ENCODE measurements around the gene GNAQ.
"Not testable (repeated sequence)": the region's sequence is repeated elsewhere in the genome, so short reads cannot be mapped to it uniquely, and the experiment has no call there.

GNAQ gene

DNA sequence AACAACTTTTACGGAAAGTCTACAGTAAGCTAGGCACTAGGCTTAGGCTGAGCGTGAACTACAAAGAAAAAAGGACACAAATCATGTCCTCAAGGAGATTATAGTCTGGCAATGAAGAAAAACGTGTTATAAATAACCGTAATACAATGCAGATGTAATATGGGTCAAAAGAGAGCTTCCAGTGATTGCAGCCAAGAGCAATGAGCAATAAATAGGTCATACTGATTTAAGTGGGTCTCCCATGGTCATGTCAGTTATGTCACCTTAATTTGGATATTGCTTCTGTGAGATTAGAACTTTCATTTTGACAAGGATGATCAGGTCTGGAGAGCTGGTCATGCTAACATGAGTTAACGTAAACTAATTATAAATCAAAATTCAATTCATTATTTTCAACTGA lies 224.9 kb downstream of the GNAQ start:
- DNase-seq: no peak

GRCh38 chr9:77805810-77806209 lies 225.8 kb downstream of the GNAQ start:
- DNase-seq: no peak

DNA sequence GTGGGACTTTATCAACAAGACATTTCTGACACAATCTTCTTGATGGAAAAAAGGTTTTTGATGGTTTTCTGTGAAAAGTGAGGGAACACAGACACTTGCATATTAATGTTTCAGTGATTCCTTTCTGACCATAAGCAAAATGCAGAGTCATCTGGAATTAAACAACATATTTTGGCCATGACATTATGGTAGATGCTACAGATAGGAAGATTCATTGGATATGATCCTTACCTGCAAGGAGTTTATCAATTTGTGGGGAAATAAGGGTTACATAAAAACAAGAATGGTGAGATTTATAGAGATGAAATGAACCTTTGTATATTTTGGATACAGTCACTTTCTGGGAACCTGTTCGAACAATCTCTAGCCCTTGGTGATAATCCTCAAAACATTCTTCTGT lies 228.2 kb downstream of the GNAQ start:
- no peak for DNase-seq

GRCh38 chr9:77802515-77803293 lies 228.9 kb downstream of the GNAQ start:
- DNase-seq: no peak

GRCh38 chr9:77802064-77802463 lies 229.5 kb downstream of the GNAQ start:
- no peak for DNase-seq

- no peak for DNase-seq
These were observed 230.6 kb downstream of the GNAQ start for GRCh38 chr9:77800924-77801551.

- DNase-seq: no peak
These were observed 233.5 kb downstream of the GNAQ start for GRCh38 chr9:77798140-77798539.

- no peak for DNase-seq
These were observed 236.6 kb downstream of the GNAQ start for GRCh38 chr9:77794985-77795384.

DNA sequence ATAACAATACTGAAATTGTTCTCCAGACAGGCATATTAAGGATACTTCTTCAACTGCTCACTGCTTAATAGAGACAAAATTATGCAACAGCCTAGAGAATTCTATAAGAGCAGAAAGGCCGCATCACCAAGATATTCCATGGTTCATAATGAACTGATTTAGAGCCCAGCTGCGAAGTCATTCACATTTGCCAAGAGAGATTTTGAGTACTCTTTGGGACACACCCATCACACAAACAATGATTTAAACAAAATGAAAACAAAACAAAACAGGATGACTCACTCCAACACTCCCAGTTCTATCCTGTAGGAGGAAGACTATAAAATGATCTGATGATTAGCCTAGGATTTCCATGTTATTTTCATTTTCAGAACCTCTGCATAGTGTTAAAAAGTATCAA lies 237.8 kb downstream of the GNAQ start:
- DNase-seq: no peak

- no peak for DNase-seq
These were observed 241.7 kb downstream of the GNAQ start for GRCh38 chr9:77789891-77790290.

DNA sequence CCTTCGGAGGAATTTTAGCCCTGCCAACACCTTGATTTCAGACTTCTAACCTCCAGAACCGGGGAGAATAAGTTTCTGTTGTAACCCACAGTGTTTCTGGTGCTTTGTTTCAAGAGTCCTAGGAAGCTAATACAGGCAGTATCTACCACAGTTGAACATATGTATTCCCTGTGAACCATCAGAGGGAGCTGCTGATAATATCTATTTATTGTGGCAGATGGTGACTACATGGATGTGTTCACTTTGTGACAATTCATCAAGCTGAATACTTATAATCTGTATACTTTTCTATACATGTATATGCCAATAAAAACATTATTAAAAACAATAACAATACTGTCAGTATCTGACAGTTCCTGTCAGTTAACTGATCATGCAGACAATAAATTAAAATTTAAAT lies 246.3 kb downstream of the GNAQ start:
- no peak for DNase-seq

GRCh38 chr9:77783518-77783917 lies 248.1 kb downstream of the GNAQ start:
- no peak for DNase-seq

DNA sequence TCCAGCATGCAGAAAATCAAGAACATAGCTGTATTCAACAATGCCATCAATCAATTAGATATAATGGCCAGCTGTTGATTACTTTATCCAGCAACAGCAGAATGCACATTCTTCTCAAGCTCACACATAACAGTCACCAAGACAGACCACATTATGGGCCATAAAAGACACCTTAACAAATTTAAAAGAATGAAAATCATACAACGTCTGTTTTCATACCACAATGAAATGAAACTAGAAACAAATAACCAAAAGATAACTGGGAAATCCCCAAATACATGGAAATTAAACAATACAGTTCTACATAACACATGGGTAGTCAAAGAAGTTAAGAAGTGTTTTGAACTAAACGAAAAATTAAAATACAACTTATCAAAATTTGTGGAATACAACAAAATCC lies 252.6 kb downstream of the GNAQ start:
- DNase-seq: no peak

DNA sequence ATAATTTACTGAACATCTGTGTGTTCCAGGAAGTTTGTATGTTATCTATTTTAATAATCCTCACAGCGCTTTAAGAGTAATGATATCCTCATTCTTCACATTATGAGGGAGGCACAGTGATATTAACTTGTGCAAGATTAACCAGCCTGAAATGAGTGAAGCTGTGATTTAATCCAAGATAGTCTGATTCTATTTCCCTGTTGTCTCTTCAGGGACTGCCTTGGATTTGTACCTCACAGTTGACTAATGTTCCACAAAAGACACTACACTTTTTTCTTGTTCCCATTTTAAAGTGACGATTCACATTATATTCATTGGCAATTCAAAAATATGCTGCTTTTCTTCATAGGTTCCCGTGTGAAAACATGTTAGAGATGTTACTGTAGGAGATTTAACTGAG lies 258.2 kb downstream of the GNAQ start:
- no peak for DNase-seq

DNA sequence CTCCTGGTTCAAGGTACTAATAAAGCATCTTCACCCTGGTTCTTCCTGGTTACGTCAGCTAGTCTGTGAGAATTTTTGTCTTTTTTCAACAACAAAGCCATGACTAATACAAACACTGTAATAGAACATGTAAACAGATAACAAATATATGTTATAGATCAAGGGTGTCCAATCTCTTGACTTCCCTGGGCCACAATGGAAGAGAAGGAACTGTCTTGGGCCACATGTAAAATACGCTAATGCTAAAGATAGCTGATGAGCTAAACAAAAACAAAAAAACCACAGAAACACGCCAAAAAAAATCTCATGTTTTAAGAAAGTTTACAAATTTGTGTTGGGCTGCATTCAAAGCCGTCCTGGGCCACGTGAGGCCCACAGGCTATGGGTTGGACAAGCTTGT lies 259.0 kb downstream of the GNAQ start:
- no peak for DNase-seq

- no peak for DNase-seq
These were observed 260.4 kb downstream of the GNAQ start for GRCh38 chr9:77771171-77771570.

DNA sequence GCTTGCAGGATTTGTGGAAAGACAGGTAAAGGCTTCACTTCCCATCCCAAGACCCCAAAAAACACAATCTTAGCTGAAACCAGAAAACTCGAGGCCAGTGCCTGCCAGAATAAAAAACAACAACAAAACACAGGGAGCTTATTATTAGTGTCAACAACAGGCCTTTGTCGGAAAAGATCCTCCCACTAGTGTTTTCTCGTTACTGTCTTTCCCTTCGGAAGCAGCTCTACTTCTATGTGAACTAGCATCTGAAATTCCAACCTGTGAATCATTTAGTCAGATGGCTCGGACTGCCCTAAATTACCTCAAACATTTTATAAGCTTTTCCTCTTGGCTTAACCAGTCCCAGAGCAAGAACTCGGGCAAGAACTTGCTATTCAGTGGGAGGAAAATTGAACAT lies 261.3 kb downstream of the GNAQ start:
- DNase-seq: no peak

- DNase-seq: no peak
These were observed 262.4 kb downstream of the GNAQ start for GRCh38 chr9:77769246-77769645.

GRCh38 chr9:77766587-77766986 lies 265.0 kb downstream of the GNAQ start:
- no peak for DNase-seq

DNA sequence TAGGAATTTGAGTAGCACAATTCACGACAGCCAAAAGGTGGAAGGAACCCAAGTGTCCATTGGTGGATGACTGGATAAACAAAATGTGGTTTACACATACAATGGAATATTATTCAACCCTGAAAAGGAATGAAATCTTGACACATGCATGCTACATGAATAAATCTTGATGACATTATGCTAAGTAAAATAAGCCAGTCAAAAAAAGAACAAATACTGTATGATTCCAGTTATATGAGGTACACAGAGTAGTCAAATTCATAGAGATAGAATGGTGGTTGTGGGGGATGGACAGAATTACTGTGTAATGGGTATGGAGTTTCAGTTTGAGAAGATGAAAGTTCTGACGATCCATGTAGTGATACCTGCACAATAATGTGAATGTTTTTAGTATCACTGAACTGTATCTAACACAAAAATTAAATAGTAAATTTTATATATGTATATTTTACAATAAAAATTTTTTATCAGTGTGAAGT lies 265.8 kb downstream of the GNAQ start:
- no peak for DNase-seq

- DNase-seq: no peak
These were observed 266.5 kb downstream of the GNAQ start for GRCh38 chr9:77764894-77765780.

DNA sequence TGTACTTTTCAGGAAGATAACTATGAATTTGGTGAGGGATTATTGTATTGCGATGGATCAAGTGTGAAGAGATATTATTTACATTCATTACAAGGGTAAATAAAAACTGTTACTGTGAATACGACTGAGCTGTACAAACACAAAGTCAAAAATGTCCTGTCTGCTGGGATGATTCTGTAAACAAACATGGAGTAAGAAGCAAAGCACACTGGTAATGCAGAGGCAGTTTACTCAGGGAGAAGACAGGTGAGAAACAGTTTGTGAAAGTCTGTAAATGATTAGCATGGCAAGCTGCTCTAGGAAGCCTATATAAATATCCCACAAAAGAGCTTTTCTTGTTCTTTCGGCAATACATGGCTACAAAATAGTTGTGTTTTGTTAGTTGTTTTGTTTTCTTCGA lies 268.0 kb downstream of the GNAQ start:
- DNase-seq: no peak

DNA sequence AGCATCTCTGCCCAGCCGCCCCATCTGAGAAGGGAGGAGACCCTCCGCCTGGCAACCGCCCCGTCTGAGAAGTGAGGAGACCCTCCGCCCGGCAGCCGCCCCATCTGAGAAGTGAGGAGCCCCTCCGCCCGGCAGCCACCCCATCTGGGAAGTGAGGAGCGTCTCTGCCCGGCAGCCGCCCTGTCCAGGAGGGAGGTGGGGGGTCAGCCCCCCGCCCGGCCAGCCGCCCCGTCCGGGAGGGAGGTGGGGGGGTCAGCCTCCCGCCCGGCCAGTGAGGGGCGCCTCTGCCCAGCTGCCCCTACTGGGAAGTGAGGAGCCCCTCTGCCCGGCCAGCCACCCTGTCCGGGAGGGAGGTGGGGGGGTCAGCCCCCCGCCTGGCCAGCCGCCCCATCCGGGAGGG lies 270.7 kb downstream of the GNAQ start:
- DNase-seq: not testable (repeated sequence)

DNA sequence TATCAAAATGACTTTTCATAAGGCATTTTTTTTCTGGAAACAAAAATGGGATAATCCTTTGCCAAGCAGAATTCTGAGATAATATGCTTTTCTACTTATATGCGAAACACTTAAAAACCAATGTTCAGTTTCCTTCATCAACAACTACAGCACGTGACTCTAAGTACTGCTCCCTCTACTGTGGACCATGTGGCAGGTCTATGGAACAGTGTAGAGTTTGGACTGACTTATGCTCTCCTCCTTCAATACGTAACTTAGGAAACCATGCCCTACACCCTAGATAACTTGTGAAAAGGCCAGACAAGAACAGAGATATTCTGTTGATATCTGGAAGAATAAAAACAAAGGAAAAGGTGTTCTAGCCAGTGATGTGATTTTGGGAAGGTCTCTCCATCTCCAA lies 272.2 kb downstream of the GNAQ start:
- DNase-seq: no peak
